NCI-H510A treated with DMSO at 0.1 percent for 48 hours (cell line): ENCODE measurements around the gene AGO4.
"Not testable (repeated sequence)": the region's sequence is repeated elsewhere in the genome, so short reads cannot be mapped to it uniquely, and the experiment has no call there.

Source experiments
- DNase-seq: peaks from one replicate; lab custom pipeline; 2025; lab: John Stamatoyannopoulos, UW

AGO4 gene

DNA sequence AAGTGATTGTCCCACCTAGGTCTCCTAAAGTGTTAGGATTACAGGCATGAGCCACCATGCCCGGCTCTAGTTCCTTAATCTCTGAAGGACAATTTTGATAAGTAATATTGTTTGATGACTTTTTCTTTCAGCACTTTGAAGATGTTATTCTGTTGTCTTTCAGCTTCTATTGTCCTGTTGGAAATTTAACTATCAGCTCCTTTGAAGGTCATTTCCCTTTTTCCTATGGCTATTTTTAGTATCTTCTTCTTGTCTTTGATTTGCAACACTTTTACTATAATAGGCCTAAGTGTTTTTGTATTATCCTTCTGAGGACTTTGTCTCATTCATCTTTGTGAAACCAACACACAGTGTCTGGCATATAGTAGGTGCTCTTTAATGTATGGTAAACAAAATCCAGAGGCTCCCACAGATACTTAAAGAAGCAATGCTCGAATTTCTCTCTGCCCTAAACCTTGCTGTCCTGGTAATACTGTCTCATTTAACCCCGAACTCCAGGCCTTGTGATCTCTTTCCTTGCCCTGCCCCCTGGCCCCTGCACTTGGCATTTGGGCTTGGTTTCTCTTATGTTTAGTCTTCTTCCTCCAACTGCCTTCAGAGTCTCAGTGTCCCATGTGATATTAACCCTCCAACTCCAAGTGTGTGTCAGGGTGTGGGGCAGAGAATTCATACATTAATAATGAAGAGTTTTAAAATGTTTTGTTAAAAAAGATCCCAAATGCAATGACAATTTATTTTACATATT is 56.2 kb downstream of the AGO4 start:
- no peak for DNase-seq

DNA sequence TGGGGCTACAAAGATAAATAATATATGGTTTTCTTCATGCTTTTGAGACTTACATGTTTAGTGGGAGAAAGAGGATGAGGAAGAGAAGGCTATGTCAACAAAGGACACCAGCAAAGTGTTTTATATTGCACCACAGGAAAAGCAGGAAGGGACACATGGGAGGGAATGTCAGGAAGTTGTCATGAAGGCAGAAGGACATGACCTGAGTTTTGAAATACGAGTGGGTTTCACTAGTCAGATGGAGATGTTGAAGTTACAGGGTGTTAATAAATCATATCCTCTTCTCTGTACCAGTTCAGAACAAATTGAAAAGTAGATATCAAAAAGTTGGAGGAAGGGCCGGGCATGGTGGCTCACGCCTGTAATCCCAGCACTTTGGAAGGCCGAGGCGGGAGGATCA is 57.0 kb downstream of the AGO4 start:
- no peak for DNase-seq

DNA sequence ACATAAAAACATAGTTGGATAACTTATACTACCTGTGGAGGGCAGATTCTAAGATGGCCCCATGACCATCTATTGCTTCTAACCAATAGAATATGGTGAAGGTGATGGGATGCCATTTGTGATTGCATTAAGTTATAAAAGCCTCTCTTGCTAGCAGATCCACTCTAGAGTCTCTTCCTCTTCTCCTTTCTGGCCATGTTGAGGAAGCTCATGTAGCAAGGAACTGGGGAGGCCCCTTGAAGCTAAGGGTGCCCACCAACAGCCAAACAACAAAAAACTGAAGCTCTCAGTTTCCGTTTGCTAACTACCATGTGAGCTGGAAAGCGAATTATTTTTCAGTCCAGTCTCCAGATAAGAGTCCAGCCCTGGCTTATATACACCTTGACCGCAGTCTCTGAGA is 59.2 kb downstream of the AGO4 start:
- DNase-seq: no peak

DNA sequence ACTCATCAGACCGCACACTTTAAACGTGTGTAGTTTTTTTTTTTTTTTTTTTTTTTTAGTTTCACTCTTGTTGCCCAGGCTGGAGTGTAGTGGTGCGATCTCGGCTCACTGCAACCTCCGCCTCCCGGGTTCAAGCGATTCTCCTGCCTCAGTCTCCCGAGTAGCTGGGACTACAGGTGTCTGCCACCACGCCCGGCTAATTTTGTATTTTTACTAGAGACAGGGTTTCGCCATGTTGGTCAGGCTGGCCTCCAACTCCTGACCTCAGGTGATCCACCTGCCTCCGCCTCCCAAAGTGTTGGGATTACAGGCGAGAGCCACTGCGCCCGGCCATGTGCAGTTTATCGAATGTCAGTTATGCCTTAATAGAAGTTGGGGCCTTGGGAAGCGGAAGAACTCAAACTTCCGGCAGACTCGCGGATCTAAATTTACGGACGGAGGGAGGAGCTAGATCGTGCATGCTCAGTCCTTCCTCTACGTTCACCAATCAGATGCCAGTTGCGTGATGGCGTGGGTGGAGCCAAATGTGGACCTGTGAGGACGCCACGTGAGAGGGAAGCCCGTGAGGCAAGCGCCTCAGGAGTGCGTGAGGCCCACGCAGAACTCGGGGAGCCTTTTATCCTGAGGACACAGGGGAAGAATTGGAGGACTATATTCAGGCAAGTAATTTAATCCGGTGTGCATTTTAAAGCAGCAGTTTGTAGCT is 61.6 kb downstream of the AGO4 start:
- DNase-seq: not testable (repeated sequence)

DNA sequence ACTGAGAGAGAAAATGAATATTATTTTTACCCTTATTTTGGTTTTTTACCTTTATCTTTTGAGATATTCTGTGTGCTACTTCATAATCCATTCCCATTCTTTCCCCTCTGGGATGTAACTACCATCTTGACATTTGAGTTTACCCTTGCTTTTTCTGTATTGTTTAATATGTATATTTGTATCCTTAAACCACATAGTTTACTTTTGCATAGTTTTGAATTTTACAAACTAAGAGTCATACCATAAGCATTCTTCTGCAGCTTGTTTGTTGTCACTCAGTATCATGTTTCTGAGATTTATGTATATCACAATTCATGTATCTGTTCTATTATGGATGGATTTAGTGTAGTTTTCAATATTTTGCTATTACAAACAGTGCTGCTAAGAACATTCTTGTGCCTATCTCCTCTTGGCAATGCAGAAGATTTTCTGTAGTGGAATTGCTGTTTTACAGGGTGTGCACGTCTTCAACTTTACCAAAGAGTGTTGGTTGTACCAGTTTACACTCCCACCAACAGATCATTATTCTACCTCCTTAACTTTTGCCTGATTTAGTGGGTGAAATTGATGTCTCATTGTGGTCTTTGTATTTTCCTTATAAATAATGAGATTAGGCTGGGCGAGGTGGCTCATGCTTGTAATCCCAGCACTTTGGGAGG is 63.0 kb downstream of the AGO4 start:
- DNase-seq: no peak

DNA sequence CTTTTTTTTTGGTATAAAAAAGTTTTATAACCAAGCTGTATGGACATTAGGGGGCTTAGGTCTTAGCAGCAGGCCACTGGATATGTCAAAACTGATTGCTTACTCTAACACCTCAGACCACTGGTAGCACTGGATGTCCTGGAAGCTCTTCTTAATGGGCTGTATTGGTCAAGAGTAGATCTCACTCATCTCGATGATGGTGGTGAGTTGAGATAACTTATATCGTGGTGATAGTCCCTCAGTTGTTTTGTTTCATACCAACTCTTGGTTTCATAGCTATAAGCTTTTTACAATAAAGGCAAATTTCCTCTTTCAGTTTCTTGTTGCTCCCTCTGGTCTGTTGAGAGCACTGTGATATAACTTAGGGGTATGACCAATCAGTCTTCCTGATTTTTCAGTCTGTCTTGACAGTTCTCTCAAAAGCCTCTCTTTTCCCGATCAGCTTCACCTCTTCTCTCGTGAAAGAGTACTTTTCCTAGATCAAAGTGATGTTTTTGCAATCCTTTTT is 65.5 kb downstream of the AGO4 start:
- no peak for DNase-seq

DNA sequence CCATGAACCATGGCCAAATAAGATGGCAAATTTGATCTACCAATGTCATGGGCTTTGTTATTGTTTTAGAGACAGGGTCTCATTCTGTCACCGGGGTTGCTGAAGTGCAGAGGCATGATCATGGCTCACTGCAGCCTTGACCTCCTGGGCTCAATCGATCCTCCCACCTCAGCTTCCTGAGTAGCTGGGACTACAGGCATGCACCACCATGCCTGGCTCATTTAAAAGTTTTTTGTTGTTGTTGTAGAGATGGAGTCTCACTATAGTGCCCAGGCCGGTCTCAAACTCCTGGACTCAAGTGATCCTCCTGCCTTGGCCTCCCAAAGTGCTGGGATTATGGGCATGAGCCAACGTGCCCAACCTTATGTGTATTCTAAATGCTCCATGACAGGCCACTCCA is 66.3 kb downstream of the AGO4 start:
- not testable (repeated sequence) for DNase-seq

DNA sequence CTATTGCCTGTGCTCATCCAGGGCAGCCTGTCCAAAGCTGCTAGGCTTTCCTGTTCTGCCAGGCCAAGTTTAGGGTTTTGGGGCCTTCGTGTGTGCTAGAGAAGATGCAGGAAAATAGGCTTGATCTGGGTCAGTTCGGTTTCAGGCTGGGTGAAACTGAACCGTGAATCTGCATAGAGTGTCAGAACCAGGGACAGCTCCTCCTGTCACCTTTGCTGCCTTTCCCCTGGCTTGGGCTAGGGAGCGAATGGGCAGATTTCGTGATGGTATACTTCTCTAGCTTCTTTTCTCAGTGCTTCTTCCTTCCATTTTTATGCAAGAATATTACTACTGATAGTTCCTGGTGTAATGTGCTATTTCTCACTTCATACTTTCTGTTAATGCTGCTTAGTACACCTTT is 69.2 kb downstream of the AGO4 start:
- DNase-seq: no peak

DNA sequence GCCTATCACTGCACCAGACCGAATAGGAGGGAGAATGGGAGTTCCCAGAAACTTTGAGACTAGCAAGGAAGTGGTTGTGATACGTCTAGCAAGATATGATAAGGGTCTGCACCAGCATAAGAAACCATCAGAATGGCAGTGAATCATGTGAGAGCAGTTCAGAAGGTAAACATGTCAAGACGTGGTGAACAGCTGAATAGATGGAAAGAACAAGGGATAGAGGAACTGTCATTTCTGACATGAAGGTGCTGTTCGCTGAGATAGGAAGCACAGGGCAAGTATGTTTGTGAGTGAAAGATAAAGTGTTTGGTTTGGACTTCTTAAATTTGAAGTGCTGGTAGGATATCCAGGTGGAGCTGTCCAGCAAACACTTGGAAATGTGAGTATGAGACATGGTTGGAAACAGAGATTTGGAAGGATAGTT is 74.0 kb downstream of the AGO4 start:
- no peak for DNase-seq

DNA sequence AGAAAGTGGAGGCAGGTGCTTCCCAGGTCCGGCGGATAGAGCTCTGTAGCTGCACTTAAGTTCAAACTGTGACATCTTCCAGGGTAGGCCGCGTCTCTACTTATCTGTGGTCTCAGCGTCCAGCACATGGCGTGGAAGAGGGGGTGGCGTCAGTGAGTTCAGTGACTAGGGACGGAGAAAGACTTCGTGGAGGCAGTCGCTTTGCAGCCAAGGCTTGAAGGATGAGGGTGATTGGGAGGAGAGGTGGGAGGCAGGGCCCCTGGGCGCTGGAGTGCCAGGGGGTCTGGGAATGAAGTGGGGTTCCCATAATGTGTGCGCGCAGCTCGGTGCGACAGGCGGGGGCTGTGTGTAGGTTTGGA is 74.7 kb downstream of the AGO4 start:
- no peak for DNase-seq

DNA sequence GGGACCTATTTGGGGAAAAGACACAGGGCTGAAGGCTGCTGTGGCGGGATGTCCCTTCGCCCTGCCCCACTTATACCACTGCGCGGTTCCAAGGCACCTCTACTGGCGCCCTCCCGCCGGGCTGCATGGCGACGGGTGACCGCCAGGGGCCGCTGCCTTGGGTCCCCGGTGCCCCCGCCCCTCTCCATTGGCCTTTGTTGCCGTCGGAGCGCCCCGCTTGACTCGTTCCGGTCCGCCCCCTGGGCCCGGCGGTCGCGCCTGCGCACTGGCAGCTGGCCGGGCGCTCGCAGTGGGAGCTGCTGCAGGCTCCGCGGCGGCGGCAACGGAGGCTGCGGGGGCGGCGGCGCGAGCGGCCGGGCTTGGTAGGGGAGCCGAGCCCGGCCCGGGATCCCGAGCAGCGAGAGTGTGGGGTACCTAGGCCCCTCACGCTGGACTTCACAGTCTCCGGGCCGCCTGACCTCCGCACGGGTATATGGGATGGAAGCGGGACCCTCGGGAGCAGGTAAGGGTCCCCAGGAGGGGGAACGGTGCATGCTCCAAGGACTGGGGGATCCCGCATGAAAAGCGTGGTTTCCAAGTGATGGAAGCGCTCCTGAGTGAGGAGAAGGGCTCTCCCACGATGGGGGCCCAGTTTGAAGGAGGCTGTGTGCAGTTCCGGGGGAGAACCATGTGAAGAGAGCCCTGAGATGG is 75.3 kb downstream of the AGO4 start, which contains the start of gene AGO1:
AGO1 (plus strand) TSS at position 265 of the 690 bp plus-strand sequence; CDS start at position 478, 213 bp downstream.
- peak; percentile 99 for DNase-seq

DNA sequence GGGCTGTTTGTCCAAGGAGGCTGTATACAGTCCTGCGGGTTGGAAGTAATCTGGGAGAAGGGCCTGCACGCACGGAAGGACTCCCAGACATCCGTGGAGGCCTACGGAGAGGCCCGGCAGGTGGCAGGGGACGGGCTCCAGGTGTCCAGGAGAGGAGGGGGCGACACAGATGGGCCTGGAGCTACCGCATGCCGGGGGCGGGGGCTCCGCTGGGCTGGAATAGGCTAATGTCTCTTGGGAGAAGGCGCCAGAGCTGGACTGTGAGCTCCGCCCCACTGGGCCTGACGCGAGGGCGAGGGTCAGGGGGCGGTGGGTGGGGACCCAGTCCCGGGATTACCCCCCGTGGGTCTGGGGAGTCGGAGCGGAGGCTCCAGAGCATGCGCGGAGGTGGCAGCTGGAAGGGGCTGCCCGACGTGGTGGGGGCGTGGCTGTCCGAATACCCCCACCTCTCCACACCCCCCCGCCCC is 75.9 kb downstream of the AGO4 start:
- DNase-seq: peak; percentile 91

DNA sequence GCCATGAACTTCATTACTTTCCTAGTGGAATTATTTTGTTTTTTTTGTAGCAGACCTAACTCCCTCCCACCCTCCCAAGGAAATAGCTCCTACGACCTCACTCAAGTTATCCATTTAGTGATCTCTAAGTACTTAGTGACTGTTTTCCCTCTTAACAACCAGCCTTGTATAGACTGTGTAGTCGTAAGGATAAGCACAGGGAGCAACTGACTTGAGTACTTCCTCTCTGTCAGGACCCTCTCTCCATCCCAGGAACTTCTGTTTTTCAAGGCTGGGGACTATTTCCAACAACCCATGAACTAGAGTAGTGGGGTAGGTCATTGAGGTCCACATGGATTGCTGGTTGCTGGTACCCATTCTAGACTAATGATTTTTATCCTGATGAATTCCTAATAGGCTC is 77.1 kb downstream of the AGO4 start:
- DNase-seq: no peak

DNA sequence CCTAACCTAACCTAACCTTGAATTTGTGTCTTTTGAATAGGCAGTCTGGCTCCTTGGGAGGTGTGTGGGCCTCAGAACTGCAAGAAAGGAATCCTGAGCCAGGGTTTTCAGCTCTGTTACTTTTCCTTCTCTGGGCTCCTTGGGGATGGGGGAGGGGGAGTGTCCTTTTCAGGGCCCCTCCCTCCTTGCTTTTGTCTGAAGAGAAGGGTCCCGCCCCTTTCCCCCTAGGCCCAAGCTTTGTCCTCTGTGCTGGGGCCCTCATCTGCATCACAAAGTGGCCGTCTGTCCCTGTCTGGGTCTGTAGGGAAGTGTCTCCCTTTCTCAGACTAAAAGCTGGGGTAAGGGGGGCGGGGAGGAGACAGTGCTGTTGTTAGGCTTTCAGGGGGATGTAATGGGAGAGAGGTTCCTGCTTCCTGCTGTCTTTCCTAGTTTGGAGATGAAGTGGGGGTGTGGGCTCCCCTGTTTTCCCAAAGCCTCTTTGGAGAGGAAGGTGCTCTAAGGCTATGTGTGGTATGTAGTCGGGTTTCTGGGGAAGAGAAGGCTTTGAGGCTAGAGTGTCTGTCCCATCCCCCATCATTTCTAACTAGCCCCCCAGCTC is 78.2 kb downstream of the AGO4 start:
- DNase-seq: peak; percentile 33

DNA sequence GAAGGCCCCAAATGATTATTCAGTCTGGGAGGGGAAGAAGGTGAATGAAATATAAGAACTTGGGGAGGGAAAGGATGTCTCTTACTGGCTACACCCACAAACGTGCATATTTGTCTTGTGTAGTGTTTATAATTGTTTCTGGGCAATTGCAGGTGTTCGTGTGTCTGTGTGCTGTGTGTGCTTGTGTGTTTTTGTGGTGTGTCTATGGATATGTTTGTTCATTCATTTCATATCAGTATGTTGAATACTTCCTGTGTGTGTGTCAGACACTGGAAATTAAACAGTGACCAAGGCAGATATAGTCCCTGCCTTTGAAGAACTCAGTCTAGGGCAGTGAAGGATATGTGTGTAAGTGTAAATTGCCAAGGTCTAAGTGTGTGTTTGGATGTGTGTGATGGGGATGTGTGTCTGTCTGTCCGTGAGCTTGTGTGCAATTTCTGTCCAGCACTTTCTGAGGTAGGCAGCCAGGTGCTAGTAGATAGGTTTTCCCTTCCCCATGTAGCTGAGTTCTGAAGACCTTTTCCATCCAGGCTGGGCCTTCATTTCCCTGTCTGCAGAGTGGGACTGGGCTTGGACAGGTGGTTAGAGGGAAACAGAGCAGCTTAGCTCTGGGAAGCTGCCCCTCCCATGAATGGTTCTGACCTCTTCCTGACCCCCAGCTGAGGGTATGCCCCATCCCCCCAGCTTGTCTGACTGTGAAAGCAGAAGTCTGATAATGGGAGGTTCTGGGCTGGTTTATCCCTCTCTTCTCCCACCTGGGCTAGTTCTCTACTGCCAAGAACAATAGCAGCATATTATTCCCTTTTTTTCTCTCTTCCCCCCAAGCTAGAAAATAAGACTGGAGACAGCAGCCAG is 79.0 kb downstream of the AGO4 start:
- peak; percentile 51 for DNase-seq

DNA sequence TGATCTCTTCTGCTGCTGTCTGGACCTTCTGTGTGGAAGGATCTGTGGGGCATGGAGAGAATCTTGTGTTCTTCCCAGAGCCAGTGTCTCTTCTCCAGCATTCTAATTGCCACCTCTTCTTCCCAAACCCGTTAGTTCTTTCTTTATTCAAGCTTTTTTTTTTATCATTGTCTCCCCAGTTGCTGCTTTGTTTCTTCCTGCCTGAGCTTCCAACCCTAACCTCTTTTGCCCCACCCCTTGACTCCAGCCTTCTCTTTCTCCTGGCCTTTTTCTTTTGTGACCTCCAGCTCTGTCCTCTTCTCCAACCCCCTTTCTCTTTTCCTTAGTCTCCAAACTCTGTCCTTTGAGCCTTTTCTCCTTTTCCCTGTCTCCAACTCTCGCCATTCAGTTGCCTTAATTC is 79.7 kb downstream of the AGO4 start:
- DNase-seq: no peak

DNA sequence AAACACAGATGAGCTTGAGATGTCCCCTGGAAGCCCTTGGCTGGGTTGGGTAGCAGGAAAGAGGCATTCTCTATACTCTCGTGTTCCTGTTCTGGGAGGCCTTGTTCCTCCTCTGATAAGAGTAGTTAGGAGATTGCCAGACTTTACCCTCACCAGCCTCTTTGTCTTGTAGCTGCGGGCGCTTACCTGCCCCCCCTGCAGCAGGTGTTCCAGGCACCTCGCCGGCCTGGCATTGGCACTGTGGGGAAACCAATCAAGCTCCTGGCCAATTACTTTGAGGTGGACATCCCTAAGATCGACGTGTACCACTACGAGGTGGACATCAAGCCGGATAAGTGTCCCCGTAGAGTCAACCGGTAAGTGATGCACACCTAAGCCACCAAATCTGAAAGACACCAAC is 80.4 kb downstream of the AGO4 start:
- DNase-seq: no peak

DNA sequence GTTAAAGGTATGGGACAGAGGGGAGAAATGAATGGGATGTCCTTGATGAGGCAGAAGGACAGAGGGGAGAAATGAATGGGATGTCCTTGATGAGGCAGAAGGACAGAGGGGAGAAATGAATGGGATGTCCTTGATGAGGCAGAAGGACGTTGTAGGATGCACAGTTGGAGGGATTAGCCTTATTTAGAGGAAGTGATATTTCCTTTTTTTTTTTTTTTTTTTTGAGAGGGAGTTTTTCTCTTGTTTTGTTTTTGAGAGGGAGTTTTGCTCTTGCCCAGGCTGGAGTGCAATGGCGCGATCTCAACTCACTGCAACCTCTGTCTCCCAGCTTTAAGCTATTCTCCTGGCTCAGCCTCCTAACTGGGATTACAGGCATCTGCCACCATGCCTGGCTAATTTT is 81.2 kb downstream of the AGO4 start:
- not testable (repeated sequence) for DNase-seq

DNA sequence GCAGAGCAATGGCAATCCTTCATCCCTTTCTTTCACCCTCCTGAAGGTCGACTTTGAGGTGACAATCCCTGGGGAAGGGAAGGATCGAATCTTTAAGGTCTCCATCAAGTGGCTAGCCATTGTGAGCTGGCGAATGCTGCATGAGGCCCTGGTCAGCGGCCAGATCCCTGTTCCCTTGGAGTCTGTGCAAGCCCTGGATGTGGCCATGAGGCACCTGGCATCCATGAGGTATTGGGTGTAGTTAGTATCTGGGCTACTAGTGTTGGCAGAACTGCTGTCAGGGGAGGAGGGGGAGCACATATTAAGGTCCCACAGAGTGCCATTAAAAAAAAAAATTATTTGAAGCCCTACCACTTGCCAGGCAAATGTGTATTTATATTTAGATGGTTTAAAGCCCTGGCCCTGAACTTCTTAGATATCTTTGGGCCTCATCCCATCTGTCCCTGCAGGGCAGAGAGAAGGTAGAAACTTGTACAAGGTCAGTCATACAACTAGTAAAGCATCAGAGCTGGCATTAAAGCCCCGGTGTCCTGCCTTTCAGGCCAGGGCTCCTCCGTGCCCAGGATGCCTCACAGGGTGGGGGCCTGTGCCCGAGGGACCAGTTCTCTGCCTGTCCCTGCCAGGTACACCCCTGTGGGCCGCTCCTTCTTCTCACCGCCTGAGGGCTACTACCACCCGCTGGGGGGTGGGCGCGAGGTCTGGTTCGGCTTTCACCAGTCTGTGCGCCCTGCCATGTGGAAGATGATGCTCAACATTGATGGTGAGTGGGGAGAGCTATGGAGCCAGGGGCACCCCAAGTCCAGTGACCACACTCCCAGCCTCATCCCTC is 85.4 kb downstream of the AGO4 start:
- no peak for DNase-seq

DNA sequence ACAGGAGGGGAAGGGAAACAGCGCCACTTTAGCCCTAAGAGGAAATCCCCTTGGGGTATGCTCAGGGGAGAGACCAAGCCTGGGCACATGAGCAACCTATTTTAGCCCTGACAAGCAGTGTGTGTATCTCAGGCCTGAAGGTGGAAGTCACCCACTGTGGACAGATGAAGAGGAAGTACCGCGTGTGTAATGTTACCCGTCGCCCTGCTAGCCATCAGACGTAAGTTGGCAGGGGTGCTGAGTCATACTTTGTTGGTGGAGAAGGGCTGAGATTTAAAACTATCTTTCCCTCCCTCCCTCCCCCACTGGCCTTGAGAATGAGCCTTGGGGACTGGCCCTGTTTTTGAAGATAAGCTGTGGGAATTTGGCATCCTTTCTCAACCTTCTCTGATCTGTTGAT is 86.4 kb downstream of the AGO4 start:
- DNase-seq: no peak
